ENCODE measurements around the gene MORN5. TPM values are rescaled to one million over a fixed set of nuclear protein-coding genes. Genes with fewer than 3 reads are reported as not detected.

MORN5 gene
- total RNA-seq, 4 donors from 2014 or later, result 1.8 TPM; not detected in 3

DNA sequence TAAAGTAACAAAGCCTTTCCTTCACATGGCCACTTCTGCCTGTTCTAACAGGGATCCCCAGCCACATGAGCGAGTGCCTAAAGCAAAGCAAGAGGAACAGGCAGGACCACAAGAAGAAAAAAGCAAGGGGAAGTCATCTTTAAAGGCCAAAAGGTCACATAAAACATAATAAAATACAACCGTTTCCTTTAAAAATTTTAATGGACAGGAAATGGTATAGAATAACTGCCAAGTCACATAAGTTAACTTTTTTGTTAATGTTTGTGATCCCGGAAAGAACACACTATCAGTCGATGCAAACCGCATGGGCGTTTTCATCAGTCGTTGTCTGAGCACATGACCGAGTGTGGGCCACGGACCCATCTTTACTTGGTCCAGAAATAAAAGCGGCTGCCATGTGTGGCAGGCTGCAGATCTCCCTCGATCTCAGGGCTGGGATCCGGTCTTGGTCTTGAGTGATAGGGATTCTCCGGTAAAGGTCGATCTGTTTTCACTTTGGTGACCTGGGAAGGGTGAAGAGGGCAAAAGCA lies 15.8 kb upstream of the MORN5 start:
- Histone ChIP-seq H3K9me3 (no peaks in the 10 kb centered on the region), H3K27me3 (no peaks in the 10 kb centered on the region), H3K27ac (no peak overlapping the region), H3K4me1 (peaks cover 0 to 3% (median 0%) of the 10 kb centered on the region in 4 donors), H3K4me3 (no peak overlapping the region), H3K36me3 (peaks cover 0 to 67% (median 18%) of the 10 kb centered on the region in 3 donors)
- DNase-seq (ENCODE audit: low spot score in 2 of 2), result no peak
- TF ChIP-seq POLR2A (IDR thresholded peaks at IDR 0.05) (no peak), EP300 (IDR thresholded peaks at IDR 0.05) (no peak)
- TF ChIP-seq, protein P1, sequence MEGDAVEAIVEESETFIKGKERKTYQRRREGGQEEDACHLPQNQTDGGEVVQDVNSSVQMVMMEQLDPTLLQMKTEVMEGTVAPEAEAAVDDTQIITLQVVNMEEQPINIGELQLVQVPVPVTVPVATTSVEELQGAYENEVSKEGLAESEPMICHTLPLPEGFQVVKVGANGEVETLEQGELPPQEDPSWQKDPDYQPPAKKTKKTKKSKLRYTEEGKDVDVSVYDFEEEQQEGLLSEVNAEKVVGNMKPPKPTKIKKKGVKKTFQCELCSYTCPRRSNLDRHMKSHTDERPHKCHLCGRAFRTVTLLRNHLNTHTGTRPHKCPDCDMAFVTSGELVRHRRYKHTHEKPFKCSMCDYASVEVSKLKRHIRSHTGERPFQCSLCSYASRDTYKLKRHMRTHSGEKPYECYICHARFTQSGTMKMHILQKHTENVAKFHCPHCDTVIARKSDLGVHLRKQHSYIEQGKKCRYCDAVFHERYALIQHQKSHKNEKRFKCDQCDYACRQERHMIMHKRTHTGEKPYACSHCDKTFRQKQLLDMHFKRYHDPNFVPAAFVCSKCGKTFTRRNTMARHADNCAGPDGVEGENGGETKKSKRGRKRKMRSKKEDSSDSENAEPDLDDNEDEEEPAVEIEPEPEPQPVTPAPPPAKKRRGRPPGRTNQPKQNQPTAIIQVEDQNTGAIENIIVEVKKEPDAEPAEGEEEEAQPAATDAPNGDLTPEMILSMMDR (IDR thresholded peaks at IDR 0.05), result no peak
- 71 to 80% methylated on average over 14 of the region's 14 CpGs for whole genome bisulfite sequencing, 2 donors

DNA sequence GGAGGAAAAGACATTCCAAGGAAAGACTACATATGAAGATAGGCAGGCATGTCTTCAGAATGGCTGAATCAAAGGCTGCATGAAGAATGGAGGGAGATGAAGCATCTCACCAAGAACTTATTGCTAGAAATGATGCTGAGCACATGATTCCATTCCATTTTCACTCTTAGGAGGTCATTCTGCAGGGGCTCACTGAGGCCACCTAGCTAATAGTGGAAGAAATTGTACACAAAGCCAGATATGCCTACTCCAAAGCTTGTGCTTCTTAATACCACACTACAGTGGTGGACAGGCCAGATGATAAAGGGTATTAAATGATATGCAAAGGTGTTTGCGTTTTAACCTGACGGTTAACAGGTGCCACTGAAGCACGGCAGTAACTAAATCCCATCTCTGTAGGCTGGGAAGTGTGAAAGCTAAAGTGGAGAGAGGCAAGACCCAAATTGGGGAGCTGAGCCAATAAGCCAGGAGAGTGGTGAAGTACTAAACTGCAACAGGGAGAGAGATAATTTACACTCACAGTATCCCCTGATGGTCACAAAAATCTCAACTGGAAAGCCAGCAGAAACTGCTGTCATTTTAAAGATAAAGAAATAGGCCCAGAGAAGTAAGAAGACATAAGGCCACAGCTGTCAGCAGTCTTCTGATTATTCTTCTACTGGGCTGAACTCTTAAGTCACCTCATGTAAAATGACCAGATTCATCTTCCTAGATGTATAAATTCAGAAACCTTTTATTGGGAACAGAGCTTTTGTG lies 14.7 kb upstream of the MORN5 start:
- Histone ChIP-seq H3K4me1 (peaks cover 0 to 3% (median 0%) of the 10 kb centered on the region in 4 donors), H3K36me3 (peaks cover 0 to 76% (median 18%) of the 10 kb centered on the region in 3 donors), H3K27me3 (no peaks in the 10 kb centered on the region), H3K4me3 (no peak overlapping the region), H3K27ac (no peak overlapping the region), H3K9me3 (no peaks in the 10 kb centered on the region)
- WGBS, 2 donors, result 90 to 95% methylated on average over 3 of the region's 3 CpGs
- TF ChIP-seq POLR2A (IDR thresholded peaks at IDR 0.05), result no peak
- TF ChIP-seq, protein P1 (IDR thresholded peaks at IDR 0.05), result peak in 1 of 5 experiments; percentile 12
- DNase-seq (ENCODE audit: low spot score in 2 of 2), result no peak

DNA sequence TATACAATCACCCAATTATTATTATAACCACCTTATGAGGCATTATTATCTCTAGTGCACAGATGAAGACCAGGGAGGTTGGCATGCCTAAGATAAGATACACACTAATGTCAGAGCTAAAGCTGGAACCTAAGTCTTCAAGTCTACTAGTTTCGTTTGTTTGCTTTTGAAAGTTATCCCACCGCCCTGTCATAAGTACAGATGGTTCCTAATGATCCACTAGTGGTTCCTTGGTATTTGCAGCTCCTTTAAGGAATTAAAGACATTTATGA lies 14.2 kb upstream of the MORN5 start:
- no peaks in the 10 kb centered on the region for H3K27me3 ChIP-seq
- TF ChIP-seq, protein P1 (IDR thresholded peaks at IDR 0.05), result no peak
- peaks cover 0 to 3% (median 0%) of the 10 kb centered on the region in 4 donors for H3K4me1 ChIP-seq
- H3K36me3 ChIP-seq, result peaks cover 0 to 76% (median 18%) of the 10 kb centered on the region in 3 donors
- no peak for DNase-seq (ENCODE audit: low spot score in 2 of 2)
- WGBS, 2 donors, result 94 to 97% methylated on average over 2 of the region's 2 CpGs
- no peak overlapping the region for H3K4me3 ChIP-seq
- no peak overlapping the region for H3K27ac ChIP-seq
- H3K9me3 ChIP-seq, result no peaks in the 10 kb centered on the region

DNA sequence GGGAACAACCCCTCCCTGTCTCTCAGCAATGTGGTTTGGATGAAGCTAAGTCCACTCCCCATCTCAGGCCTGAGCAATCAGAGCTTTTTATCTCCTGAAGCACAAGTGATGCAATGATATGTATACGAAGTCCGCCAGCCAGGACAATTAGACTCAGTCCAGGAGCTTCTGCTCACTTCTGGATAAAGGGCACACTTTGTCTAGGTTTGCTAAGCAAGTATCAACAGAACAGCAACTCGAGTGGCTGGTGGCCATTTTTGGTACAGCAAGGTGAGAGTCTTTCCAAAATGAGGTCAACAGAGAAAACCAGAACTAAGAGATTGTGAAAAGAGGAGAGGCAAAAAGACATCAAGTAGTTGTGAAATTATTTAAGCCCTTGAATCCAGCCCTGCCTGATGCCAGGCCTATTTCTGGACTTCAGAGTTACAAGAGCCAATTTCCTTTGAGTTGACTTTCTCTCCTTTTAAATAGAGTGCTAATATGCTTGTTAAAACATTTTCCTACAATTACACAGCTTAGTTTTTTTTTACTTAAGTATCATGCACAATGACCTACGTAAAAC lies 8.4 kb upstream of the MORN5 start:
- Histone ChIP-seq H3K4me1 (peaks cover 0 to 21% (median 0%) of the 10 kb centered on the region in 4 donors), H3K36me3 (peaks cover 0 to 54% (median 0%) of the 10 kb centered on the region in 3 donors), H3K4me3 (no peak overlapping the region), H3K27ac (no peak overlapping the region), H3K9me3 (no peaks in the 10 kb centered on the region), H3K27me3 (no peaks in the 10 kb centered on the region)
- DNase-seq (ENCODE audit: low spot score in 2 of 2), result no peak
- TF ChIP-seq, protein P1 (IDR thresholded peaks at IDR 0.05), result no peak
- TF ChIP-seq EP300 (IDR thresholded peaks at IDR 0.05) (no peak), POLR2A (IDR thresholded peaks at IDR 0.05) (no peak)
- 79 to 81% methylated on average over 4 of the region's 4 CpGs for WGBS, 2 donors

DNA sequence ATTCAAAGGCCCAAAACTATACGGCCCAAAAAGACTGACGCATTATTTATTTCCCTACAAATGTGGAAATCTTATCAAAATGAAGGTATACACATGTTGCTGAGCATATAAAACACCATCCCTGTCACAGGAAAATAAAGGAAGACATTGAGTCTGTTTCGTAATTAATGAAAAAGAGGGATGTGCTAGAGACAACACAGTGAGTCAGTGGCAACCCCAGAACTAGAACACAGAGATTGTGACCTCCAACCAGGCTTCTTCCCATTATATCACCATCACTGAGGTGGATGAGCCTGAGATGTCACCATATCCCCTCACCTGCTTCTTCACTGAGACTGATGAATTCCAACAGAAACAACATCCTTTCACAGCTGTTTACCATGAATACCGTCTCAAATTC lies 3.9 kb upstream of the MORN5 start:
- Histone ChIP-seq H3K27me3 (no peaks in the 10 kb centered on the region), H3K9me3 (no peaks in the 10 kb centered on the region), H3K4me3 (no peak overlapping the region), H3K4me1 (peaks cover 0 to 54% (median 10%) of the 10 kb centered on the region in 4 donors), H3K36me3 (peaks cover 0 to 20% (median 0%) of the 10 kb centered on the region in 3 donors), H3K27ac (no peak overlapping the region)
- TF ChIP-seq EP300 (IDR thresholded peaks at IDR 0.05), result no peak
- no peak for DNase-seq (ENCODE audit: low spot score in 2 of 2)
- 68 to 80% methylated on average over 4 of the region's 4 CpGs for WGBS, 2 donors

Data from tibial nerve (tissue), 4 donors.